Upper lobe of right lung (tissue), 1 donor: Measurements from ENCODE around the gene CASKIN2. TPM values are rescaled to one million over a fixed set of nuclear protein-coding genes. Genes with fewer than 3 reads are reported as not detected.

Source experiments
- ATAC-seq: fragments of 200-7000 bp; cut with Tn5 transposase; one replicate; pipeline ENCODE4 v1.9.1; 2020; ENCODE audit warnings: mild to moderate bottlenecking, moderate library complexity
- DNase-seq: peaks from one replicate; pipeline ENCODE4 v3.0.0-alpha.2; 2020
- H3K27ac ChIP-seq: fragments of 200-600 bp; one replicate; pipeline ENCODE4 v1.8.0; 2022
- H3K27me3 ChIP-seq: fragments of 200-600 bp; one replicate; pipeline ENCODE4 v1.8.0; 2022; ENCODE audit warnings: mild to moderate bottlenecking
- H3K36me3 ChIP-seq: fragments of 200-600 bp; one replicate; pipeline ENCODE4 v1.8.0; 2022
- H3K4me1 ChIP-seq: fragments of 200-600 bp; one replicate; pipeline ENCODE4 v1.8.0; 2022
- H3K4me3 ChIP-seq: fragments of 200-600 bp; one replicate; pipeline ENCODE4 v1.8.0; 2022; ENCODE audit warnings: mild to moderate bottlenecking
- H3K9me3 ChIP-seq: fragments of 200-600 bp; one replicate; pipeline ENCODE4 v1.8.0; 2022
- CTCF ChIP-seq: fragments of 200-600 bp; IDR thresholded peaks from one replicate; pipeline ENCODE4 v1.8.0; 2022; ENCODE audit warnings: antibody characterized with exemption
- intact Hi-C: fragments of 100-400 bp; cut with DNase I; formaldehyde crosslinking; loops from one replicate; pipeline ENCODE4 v1.11.0; 2022
- total RNA-seq: library from RNA; stranded (reverse); fragmentation: NEBNext Ultra II Directional; extraction: Animal tissue kit (Norgen Biotek cat#: 25700); gene quantifications from one replicate; pipeline ENCODE4 v1.2.1, GENCODE V29; 2021
- donor health status: DM: no; HTN: yes; CAD: no; lungs with severe emphysema.

The CASKIN2 gene
- total RNA-seq, 1 donor from 2014 or later, result 101 TPM

DNA sequence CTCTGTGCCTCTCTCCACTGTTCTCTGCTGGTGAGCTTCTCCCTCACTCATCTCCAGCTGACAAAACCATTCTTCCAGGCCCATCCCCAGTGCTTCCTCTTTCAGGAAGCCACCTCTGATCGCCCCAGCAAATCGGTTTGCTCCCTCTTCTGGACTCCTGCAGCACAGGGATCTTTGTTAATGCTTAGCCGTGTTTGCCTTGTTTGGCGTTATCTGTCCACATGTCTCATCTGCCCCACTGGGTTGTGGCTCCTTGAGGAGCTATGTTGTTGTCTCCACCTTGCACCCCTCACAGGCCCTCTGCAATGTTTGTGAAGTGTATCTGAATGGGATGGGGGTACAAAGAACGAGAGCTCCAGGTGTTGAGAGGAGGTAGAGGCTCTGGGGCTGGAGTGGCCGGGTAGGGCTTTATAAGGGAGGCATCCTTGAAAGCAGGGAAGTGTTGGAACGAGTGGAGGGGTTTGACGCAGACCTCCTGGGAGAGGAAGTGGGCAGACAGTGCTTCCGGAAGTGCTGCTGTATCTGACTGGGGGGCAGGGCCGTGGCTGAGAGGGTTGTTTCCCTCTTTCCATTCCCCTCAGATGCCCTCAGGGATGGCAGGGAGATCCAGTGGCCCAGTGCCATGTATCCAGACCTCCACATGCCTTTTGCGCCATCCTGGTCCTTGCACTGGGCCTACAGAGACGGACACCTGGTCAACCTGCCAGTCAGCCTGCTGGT, 27.8 kb downstream of the CASKIN2 start:
- H3K27ac ChIP-seq, result peak overlapping the region; percentile 70
- peak; percentile 53 for ATAC-seq

GRCh38 chr17:75486951-75487350, 28.4 kb downstream of the CASKIN2 start:
- Histone ChIP-seq H3K36me3 (peaks cover 10% of the 10 kb centered on the region), H3K9me3 (no peaks in the 10 kb centered on the region), H3K27me3 (no peaks in the 10 kb centered on the region), H3K4me1 (peaks cover 28% of the 10 kb centered on the region), H3K27ac (peak overlapping the region; percentile 70), H3K4me3 (no peak overlapping the region)
- no peak for ATAC-seq
- TF ChIP-seq CTCF, result no peak
- DNase-seq, result no peak
- intact Hi-C loops, result no loop called here

More for the DNA sequence above, 27.8 kb downstream of the CASKIN2 start:
- Histone ChIP-seq H3K4me1 (peaks cover 28% of the 10 kb centered on the region), H3K9me3 (no peaks in the 10 kb centered on the region), H3K4me3 (no peak overlapping the region), H3K27me3 (no peaks in the 10 kb centered on the region), H3K36me3 (peaks cover 15% of the 10 kb centered on the region)
- TF ChIP-seq CTCF, result peak; percentile 15
- intact Hi-C loops, result no loop called here
- peak; percentile 69 for DNase-seq

- H3K27ac ChIP-seq, result no peak overlapping the region
- no peak overlapping the region for H3K4me3 ChIP-seq
- no peak for ATAC-seq
- no peaks in the 10 kb centered on the region for H3K9me3 ChIP-seq
- DNase-seq, result no peak
- no peaks in the 10 kb centered on the region for H3K27me3 ChIP-seq
- TF ChIP-seq CTCF, result no peak
- H3K36me3 ChIP-seq, result peaks cover 2% of the 10 kb centered on the region
- H3K4me1 ChIP-seq, result peaks cover 28% of the 10 kb centered on the region
- intact Hi-C loops, result no loop called here
Observed at GRCh38 chr17:75486151-75486550, 29.2 kb downstream of the CASKIN2 start.

GRCh38 chr17:75485688-75486087, 29.6 kb downstream of the CASKIN2 start:
- Histone ChIP-seq H3K4me1 (peaks cover 28% of the 10 kb centered on the region), H3K9me3 (no peaks in the 10 kb centered on the region), H3K27ac (no peak overlapping the region), H3K4me3 (no peak overlapping the region), H3K27me3 (no peaks in the 10 kb centered on the region), H3K36me3 (no peaks in the 10 kb centered on the region)
- DNase-seq (peak; percentile 57), ATAC-seq (no peak)
- TF ChIP-seq CTCF, result no peak
- intact Hi-C loops, result no loop called here

GRCh38 chr17:75482098-75482942, 33.0 kb downstream of the CASKIN2 start:
- Histone ChIP-seq H3K4me3 (no peak overlapping the region), H3K27ac (no peak overlapping the region), H3K27me3 (no peaks in the 10 kb centered on the region), H3K36me3 (no peaks in the 10 kb centered on the region), H3K9me3 (no peaks in the 10 kb centered on the region), H3K4me1 (peaks cover 11% of the 10 kb centered on the region)
- DNase-seq, result no peak
- ATAC-seq, result no peak
- TF ChIP-seq CTCF, result no peak
- intact Hi-C loops, result no loop called here
